ENCODE results near the gene FBXO47. TPM values are rescaled to one million over a fixed set of nuclear protein-coding genes. Genes with fewer than 3 reads are reported as not detected.
A peak's percentile ranks its signal among the peaks of the same experiment; 100 is the strongest.

Gene FBXO47
- total and polyA plus RNA-seq, 4 experiments from 2014 or later: not detected

- Histone ChIP-seq H3K4me1 (ENCODE audit: insufficient read depth, low read length) (no peaks in the 10 kb centered on the region), H3K27ac (ENCODE audit: low read depth, low read length) (no peak overlapping the region), H3K9me3 (ENCODE audit: control insufficient read depth in 1 of 2, low read length in 2 of 2) (peaks cover 0 to 6% of the 10 kb centered on the region in 2 donors), H3K27me3 (ENCODE audit: insufficient read depth, low read length) (no peaks in the 10 kb centered on the region), H3K4me3 (ENCODE audit: low read length in 2 of 2) (no peak overlapping the region), H3K36me3 (ENCODE audit: insufficient read depth, low read length) (no peaks in the 10 kb centered on the region)
- ChIA-PET CTCF (ENCODE audit: partially characterized antibody) (interaction anchor here (2.0 kb wide), 1 partner anchor 14 kb away, joined by 6 read pairs; no protein-coding TSS in a partner anchor), POLR2A (ENCODE audit: partially characterized antibody) (no interaction called here)
- Mint-ChIP-seq H3K27me3 (peaks cover under 1 to 1% of the 10 kb centered on the region in 2 donors), H3K4me1 (peaks cover under 1 to 5% (median 2%) of the 10 kb centered on the region in 4 donors), H3K27ac (no peak overlapping the region), H3K4me3 (no peak overlapping the region), H3K9me3 (peaks cover 0 to 28% (median 19%) of the 10 kb centered on the region in 8 donors), H3K36me3 (peaks cover 0 to 4% of the 10 kb centered on the region in 2 donors)
- DNase-seq: no peak
- intact Hi-C loops (cut with micrococcal nuclease): no loop called here
Observed at GRCh38 chr17:38996660-38997337, 29.6 kb upstream of the FBXO47 start.

GRCh38 chr17:38994026-38994425 is 26.8 kb upstream of the FBXO47 start:
- peaks cover 0 to 28% (median 19%) of the 10 kb centered on the region in 8 donors for H3K9me3 Mint-ChIP-seq
- Histone ChIP-seq H3K27ac (ENCODE audit: low read depth, low read length) (no peak overlapping the region), H3K36me3 (ENCODE audit: insufficient read depth, low read length) (no peaks in the 10 kb centered on the region), H3K4me3 (ENCODE audit: low read length in 2 of 2) (no peak overlapping the region), H3K27me3 (ENCODE audit: insufficient read depth, low read length) (no peaks in the 10 kb centered on the region), H3K9me3 (ENCODE audit: control insufficient read depth in 1 of 2, low read length in 2 of 2) (peaks cover 0 to 6% of the 10 kb centered on the region in 2 donors), H3K4me1 (ENCODE audit: insufficient read depth, low read length) (no peaks in the 10 kb centered on the region)
- DNase-seq: no peak
- no peaks in the 10 kb centered on the region for H3K4me1 Mint-ChIP-seq
- peaks cover 0 to 1% of the 10 kb centered on the region in 2 donors for H3K27me3 Mint-ChIP-seq
- intact Hi-C loops (cut with micrococcal nuclease): no loop called here
- H3K4me3 Mint-ChIP-seq: no peak overlapping the region
- peaks cover 0 to 4% of the 10 kb centered on the region in 2 donors for H3K36me3 Mint-ChIP-seq
- CTCF ChIA-PET (ENCODE audit: partially characterized antibody): interaction anchor here (1.3 to 2.8 kb wide), 2 partner anchors 11 to 170 kb away, joined by 3 to 13 read pairs; no protein-coding TSS in a partner anchor
- no peak overlapping the region for H3K27ac Mint-ChIP-seq
- POLR2A ChIA-PET (ENCODE audit: partially characterized antibody): no interaction called here

- Mint-ChIP-seq H3K27ac (no peak overlapping the region), H3K9me3 (no peaks in the 10 kb centered on the region), H3K36me3 (no peaks in the 10 kb centered on the region), H3K4me3 (no peak overlapping the region), H3K27me3 (peaks cover 0 to 1% of the 10 kb centered on the region in 2 donors), H3K4me1 (peaks cover 0 to 4% (median 2%) of the 10 kb centered on the region in 4 donors)
- CTCF ChIA-PET (ENCODE audit: partially characterized antibody): interaction anchor here (0.7 to 7.8 kb wide), 12 partner anchors 11 to 260 kb away, joined by 3 to 289 read pairs (median 14); partner anchors contain the start of genes ARL5C and PLXDC1
- intact Hi-C loops (cut with micrococcal nuclease): loop anchor here (5.0 kb wide), 1 partner anchor 112 kb away; the partner anchor contains the start of gene LASP1
- no peaks in the 10 kb centered on the region for H3K36me3 ChIP-seq (ENCODE audit: insufficient read depth, low read length)
- no peak for DNase-seq
- H3K27me3 ChIP-seq (ENCODE audit: insufficient read depth, low read length): no peaks in the 10 kb centered on the region
- no peak overlapping the region for H3K27ac ChIP-seq (ENCODE audit: low read depth, low read length)
- no peaks in the 10 kb centered on the region for H3K4me1 ChIP-seq (ENCODE audit: insufficient read depth, low read length)
- H3K9me3 ChIP-seq (ENCODE audit: control insufficient read depth in 1 of 2, low read length in 2 of 2): no peaks in the 10 kb centered on the region
- POLR2A ChIA-PET (ENCODE audit: partially characterized antibody): interaction anchor here (1.4 to 5.8 kb wide), 2 partner anchors 117 to 169 kb away, joined by 3 to 64 read pairs; partner anchors contain the start of gene PLXDC1
- H3K4me3 ChIP-seq (ENCODE audit: low read length in 2 of 2): no peak overlapping the region
Observed at GRCh38 chr17:38984666-38985065, 17.5 kb upstream of the FBXO47 start.

GRCh38 chr17:38982858-38983746 is 15.9 kb upstream of the FBXO47 start:
- Mint-ChIP-seq H3K4me3 (no peak overlapping the region), H3K27ac (no peak overlapping the region), H3K36me3 (no peaks in the 10 kb centered on the region), H3K4me1 (peaks cover 0 to 4% (median 2%) of the 10 kb centered on the region in 4 donors), H3K9me3 (no peaks in the 10 kb centered on the region), H3K27me3 (peaks cover 0 to 1% of the 10 kb centered on the region in 2 donors)
- ChIA-PET CTCF (ENCODE audit: partially characterized antibody) (interaction anchor here (0.7 to 7.8 kb wide), 78 partner anchors 9 to 446 kb away, joined by 3 to 289 read pairs (median 5); partner anchors contain the start of genes ARL5C, FBXO47, LASP1NB and PLXDC1), POLR2A (ENCODE audit: partially characterized antibody) (interaction anchor here (0.6 to 5.8 kb wide), 7 partner anchors 112 to 307 kb away, joined by 3 to 64 read pairs (median 5); partner anchors contain the start of genes PLXDC1 and RPL19)
- no peaks in the 10 kb centered on the region for H3K9me3 ChIP-seq (ENCODE audit: control insufficient read depth in 1 of 2, low read length in 2 of 2)
- no peak overlapping the region for H3K4me3 ChIP-seq (ENCODE audit: low read length in 2 of 2)
- intact Hi-C loops (cut with micrococcal nuclease): loop anchor here (1.0 to 5.0 kb wide), 9 partner anchors 74 to 261 kb away; partner anchors contain the start of gene LASP1
- no peaks in the 10 kb centered on the region for H3K36me3 ChIP-seq (ENCODE audit: insufficient read depth, low read length)
- H3K4me1 ChIP-seq (ENCODE audit: insufficient read depth, low read length): no peaks in the 10 kb centered on the region
- no peaks in the 10 kb centered on the region for H3K27me3 ChIP-seq (ENCODE audit: insufficient read depth, low read length)
- peak; percentile 58 to 67 (median 59) for DNase-seq
- no peak overlapping the region for H3K27ac ChIP-seq (ENCODE audit: low read depth, low read length)

GRCh38 chr17:38981636-38982035 is 14.4 kb upstream of the FBXO47 start:
- H3K27ac Mint-ChIP-seq: no peak overlapping the region
- H3K36me3 ChIP-seq (ENCODE audit: insufficient read depth, low read length): no peaks in the 10 kb centered on the region
- H3K36me3 Mint-ChIP-seq: no peaks in the 10 kb centered on the region
- DNase-seq: no peak
- no peaks in the 10 kb centered on the region for H3K4me1 ChIP-seq (ENCODE audit: insufficient read depth, low read length)
- no peak overlapping the region for H3K27ac ChIP-seq (ENCODE audit: low read depth, low read length)
- H3K27me3 Mint-ChIP-seq: peaks cover 0 to 1% of the 10 kb centered on the region in 2 donors
- H3K4me3 ChIP-seq (ENCODE audit: low read length in 2 of 2): no peak overlapping the region
- POLR2A ChIA-PET (ENCODE audit: partially characterized antibody): interaction anchor here (5.8 kb wide), 1 partner anchor 172 kb away, joined by 64 read pairs; the partner anchor contains the start of gene PLXDC1
- CTCF ChIA-PET (ENCODE audit: partially characterized antibody): interaction anchor here (0.6 to 7.8 kb wide), 15 partner anchors 14 to 263 kb away, joined by 3 to 289 read pairs (median 13); partner anchors contain the start of genes ARL5C, FBXO47, LASP1NB and PLXDC1
- H3K9me3 ChIP-seq (ENCODE audit: control insufficient read depth in 1 of 2, low read length in 2 of 2): no peaks in the 10 kb centered on the region
- H3K27me3 ChIP-seq (ENCODE audit: insufficient read depth, low read length): no peaks in the 10 kb centered on the region
- intact Hi-C loops (cut with micrococcal nuclease): loop anchor here (5.0 kb wide), 1 partner anchor 109 kb away; the partner anchor contains the start of gene LASP1
- H3K4me1 Mint-ChIP-seq: peaks cover 0 to 4% (median 2%) of the 10 kb centered on the region in 4 donors
- no peak overlapping the region for H3K4me3 Mint-ChIP-seq
- no peaks in the 10 kb centered on the region for H3K9me3 Mint-ChIP-seq

GRCh38 chr17:38980490-38981217 is 13.5 kb upstream of the FBXO47 start:
- Mint-ChIP-seq H3K9me3 (no peaks in the 10 kb centered on the region), H3K4me3 (no peak overlapping the region), H3K4me1 (peaks cover 2 to 10% (median 5%) of the 10 kb centered on the region in 4 donors), H3K27me3 (peaks cover 0 to 1% of the 10 kb centered on the region in 2 donors), H3K27ac (no peak overlapping the region), H3K36me3 (no peaks in the 10 kb centered on the region)
- H3K36me3 ChIP-seq (ENCODE audit: insufficient read depth, low read length): no peaks in the 10 kb centered on the region
- H3K4me1 ChIP-seq (ENCODE audit: insufficient read depth, low read length): peaks cover 7% of the 10 kb centered on the region
- CTCF ChIA-PET (ENCODE audit: partially characterized antibody): interaction anchor here (1.6 to 7.8 kb wide), 4 partner anchors 56 to 264 kb away, joined by 3 to 289 read pairs (median 27); partner anchors contain the start of genes LASP1NB and PLXDC1
- H3K27me3 ChIP-seq (ENCODE audit: insufficient read depth, low read length): no peaks in the 10 kb centered on the region
- intact Hi-C loops (cut with micrococcal nuclease): loop anchor here (5.0 kb wide), 1 partner anchor 108 kb away; the partner anchor contains the start of gene LASP1
- H3K27ac ChIP-seq (ENCODE audit: low read depth, low read length): no peak overlapping the region
- no peak overlapping the region for H3K4me3 ChIP-seq (ENCODE audit: low read length in 2 of 2)
- POLR2A ChIA-PET (ENCODE audit: partially characterized antibody): interaction anchor here (5.8 kb wide), 1 partner anchor 173 kb away, joined by 64 read pairs; the partner anchor contains the start of gene PLXDC1
- no peak for DNase-seq
- H3K9me3 ChIP-seq (ENCODE audit: control insufficient read depth in 1 of 2, low read length in 2 of 2): no peaks in the 10 kb centered on the region
